CD4-positive, CD25-positive, alpha-beta regulatory T cell (primary cell): ENCODE data around the gene PTPN2. TPM values are rescaled to one million over a fixed set of nuclear protein-coding genes. Genes with fewer than 3 reads are reported as not detected.

Experiments used
- ATAC-seq, 2 donors: fragments of 150-1000 bp; cut with Tn5 transposase; one replicate each; pipeline ENCODE4 v1.10.0; 2021; ENCODE audit warnings: low read depth in 2 of 2, moderate number of reproducible peaks in 2 of 2, moderate library complexity in 1 of 2
- DNase-seq, 3 donors: peaks; one replicate each; pipeline versions ENCODE4 v3.0.0 to v3.0.0-alpha.2; 2012 to 2022; ENCODE audit warnings: mixed read lengths in 1 of 3
- H3K27ac ChIP-seq: one replicate; pipeline ENCODE4 v1.7.0; 2013; ENCODE audit warnings: mild to moderate bottlenecking, low read length; ENCODE audit not compliant: insufficient read depth, poor library complexity, severe bottlenecking
- H3K27me3 ChIP-seq: one replicate; pipeline ENCODE4 v1.7.0; 2013; ENCODE audit warnings: low read length; ENCODE audit not compliant: control insufficient read depth, insufficient read depth
- H3K36me3 ChIP-seq: one replicate; pipeline ENCODE4 v1.7.0; 2013; ENCODE audit warnings: mild to moderate bottlenecking, low read length, moderate library complexity; ENCODE audit not compliant: control insufficient read depth, insufficient read depth
- H3K4me1 ChIP-seq: 2 replicates; pipeline ENCODE4 v1.7.0; 2013; ENCODE audit warnings: mild to moderate bottlenecking, low read length; ENCODE audit not compliant: insufficient read depth, control insufficient read depth, poor library complexity, severe bottlenecking
- H3K4me3 ChIP-seq: one replicate; pipeline ENCODE4 v1.7.0; 2013; ENCODE audit warnings: low read depth, mild to moderate bottlenecking, low read length, moderate library complexity
- H3K9me3 ChIP-seq, 2 experiments: 1 replicate in 1 of 2; 2 replicates in 1 of 2; pipeline ENCODE4 v1.7.0; 2013; ENCODE audit warnings: low read length in 2 of 2, mild to moderate bottlenecking in 1 of 2, moderate library complexity in 1 of 2; ENCODE audit not compliant: control insufficient read depth in 2 of 2
- H3K27ac Mint-ChIP-seq, 3 donors: one replicate each; pipeline ENCODE4 v1.8.0; 2020 to 2022; ENCODE audit warnings: mild to moderate bottlenecking in 3 of 3, mixed read lengths in 3 of 3, moderate library complexity in 2 of 3
- H3K27me3 Mint-ChIP-seq: one replicate; pipeline ENCODE4 v1.8.0; 2022; ENCODE audit warnings: mild to moderate bottlenecking, mixed read lengths
- H3K36me3 Mint-ChIP-seq: one replicate; pipeline ENCODE4 v1.8.0; 2020; ENCODE audit warnings: mixed read lengths
- H3K4me1 Mint-ChIP-seq, 4 donors: one replicate each; pipeline ENCODE4 v1.8.0; 2020 to 2022; ENCODE audit warnings: mixed read lengths in 4 of 4, mild to moderate bottlenecking in 1 of 4
- H3K4me3 Mint-ChIP-seq, 4 donors: one replicate each; pipeline ENCODE4 v1.8.0; 2020 to 2022; ENCODE audit warnings: mild to moderate bottlenecking in 4 of 4, mixed read lengths in 4 of 4, moderate library complexity in 3 of 4
- H3K9me3 Mint-ChIP-seq, 7 donors: one replicate each; pipeline ENCODE4 v1.8.0; 2020 to 2022; ENCODE audit warnings: mixed read lengths in 7 of 7, mild to moderate bottlenecking in 3 of 7, moderate library complexity in 2 of 7
- polyA plus RNA-seq, 4 donors: library from polyadenylated mRNA; unstranded; fragments of 300-500 nt; fragmentation: Illumina TruSeq; gene quantifications; one replicate each; pipeline ENCODE4 v1.2.3, GENCODE V29; 2021
- total RNA-seq: library from RNA; stranded (reverse); gene quantifications from one replicate; pipeline ENCODE4 v1.2.3, GENCODE V29; 2022

The PTPN2 gene
- total and polyA plus RNA-seq, 5 donors from 2014 or later: 62.3 to 110 (median 94.1) TPM

GRCh38 chr18:12748671-12749070, 135.4 kb downstream of the PTPN2 start:
- no peaks in the 10 kb centered on the region for H3K9me3 ChIP-seq
- DNase-seq: no peak
- no peaks in the 10 kb centered on the region for H3K27me3 ChIP-seq
- no peak for ATAC-seq
- no peak overlapping the region for H3K27ac ChIP-seq
- Mint-ChIP-seq H3K27ac (peak overlapping the region in 1 of 3 donors; percentile 43), H3K4me1 (peaks cover 6 to 32% (median 10%) of the 10 kb centered on the region in 4 donors), H3K4me3 (no peak overlapping the region), H3K9me3 (no peaks in the 10 kb centered on the region), H3K36me3 (no peaks in the 10 kb centered on the region), H3K27me3 (peaks cover 4% of the 10 kb centered on the region)
- H3K36me3 ChIP-seq: no peaks in the 10 kb centered on the region
- H3K4me3 ChIP-seq: no peak overlapping the region
- H3K4me1 ChIP-seq: peaks cover 6% of the 10 kb centered on the region

- H3K4me1 ChIP-seq: peaks cover 6% of the 10 kb centered on the region
- H3K27ac ChIP-seq: no peak overlapping the region
- Mint-ChIP-seq H3K4me1 (peaks cover 6 to 29% (median 10%) of the 10 kb centered on the region in 4 donors), H3K36me3 (no peaks in the 10 kb centered on the region), H3K4me3 (no peak overlapping the region), H3K9me3 (no peaks in the 10 kb centered on the region), H3K27me3 (peaks cover 4% of the 10 kb centered on the region), H3K27ac (no peak overlapping the region)
- H3K36me3 ChIP-seq: no peaks in the 10 kb centered on the region
- ATAC-seq (no peak), DNase-seq (no peak)
- no peaks in the 10 kb centered on the region for H3K9me3 ChIP-seq
- H3K27me3 ChIP-seq: no peaks in the 10 kb centered on the region
- no peak overlapping the region for H3K4me3 ChIP-seq
These were observed 136.3 kb downstream of the PTPN2 start for GRCh38 chr18:12747530-12748315.

- peaks cover 2 to 19% (median 7%) of the 10 kb centered on the region in 4 donors for H3K4me1 Mint-ChIP-seq
- no peaks in the 10 kb centered on the region for H3K9me3 Mint-ChIP-seq
- H3K4me1 ChIP-seq: peaks cover 3% of the 10 kb centered on the region
- peaks cover 4% of the 10 kb centered on the region for H3K27me3 Mint-ChIP-seq
- H3K4me3 ChIP-seq: no peak overlapping the region
- no peaks in the 10 kb centered on the region for H3K9me3 ChIP-seq
- no peaks in the 10 kb centered on the region for H3K27me3 ChIP-seq
- no peaks in the 10 kb centered on the region for H3K36me3 ChIP-seq
- H3K4me3 Mint-ChIP-seq: no peak overlapping the region
- DNase-seq (no peak), ATAC-seq (no peak)
- H3K27ac ChIP-seq: no peak overlapping the region
- H3K27ac Mint-ChIP-seq: no peak overlapping the region
- no peaks in the 10 kb centered on the region for H3K36me3 Mint-ChIP-seq
These were observed 138.8 kb downstream of the PTPN2 start for GRCh38 chr18:12745095-12745795.

- no peaks in the 10 kb centered on the region for H3K36me3 ChIP-seq
- H3K9me3 ChIP-seq: no peaks in the 10 kb centered on the region
- ATAC-seq (peak in 1 of 2 donors; percentile 56), DNase-seq (peak in 2 of 3 donors; percentile 45 to 73)
- H3K27ac ChIP-seq: no peak overlapping the region
- Mint-ChIP-seq H3K4me1 (peaks cover 0 to 8% (median 4%) of the 10 kb centered on the region in 4 donors), H3K27ac (no peak overlapping the region), H3K36me3 (no peaks in the 10 kb centered on the region), H3K4me3 (no peak overlapping the region), H3K9me3 (no peaks in the 10 kb centered on the region), H3K27me3 (peaks cover 4% of the 10 kb centered on the region)
- H3K4me1 ChIP-seq: no peaks in the 10 kb centered on the region
- H3K27me3 ChIP-seq: no peaks in the 10 kb centered on the region
- no peak overlapping the region for H3K4me3 ChIP-seq
These were observed 139.9 kb downstream of the PTPN2 start for GRCh38 chr18:12744103-12744502.

- H3K9me3 ChIP-seq: no peaks in the 10 kb centered on the region
- H3K4me1 ChIP-seq: no peaks in the 10 kb centered on the region
- H3K27ac ChIP-seq: no peak overlapping the region
- no peaks in the 10 kb centered on the region for H3K9me3 Mint-ChIP-seq
- H3K36me3 Mint-ChIP-seq: no peaks in the 10 kb centered on the region
- H3K4me3 ChIP-seq: no peak overlapping the region
- H3K27me3 Mint-ChIP-seq: peaks cover 4% of the 10 kb centered on the region
- ATAC-seq (no peak), DNase-seq (no peak)
- H3K27ac Mint-ChIP-seq: no peak overlapping the region
- H3K4me1 Mint-ChIP-seq: peaks cover 0 to 6% (median under 1%) of the 10 kb centered on the region in 4 donors
- H3K27me3 ChIP-seq: no peaks in the 10 kb centered on the region
- no peaks in the 10 kb centered on the region for H3K36me3 ChIP-seq
- no peak overlapping the region for H3K4me3 Mint-ChIP-seq
These were observed 141.6 kb downstream of the PTPN2 start for GRCh38 chr18:12742453-12742852.

Other genes starting within 250 kb of the PTPN2 start
- 2.7 TPM for gene SPIRE1, start 226.1 kb downstream of the PTPN2 start, total RNA-seq
- gene SPIRE1, start 226.1 kb downstream of the PTPN2 start, polyA plus RNA-seq: under 1 TPM in 3 of 4 donors, not detected in 1; 0.13 to 0.61 (median 0.49) TPM
- 8.8 TPM for gene CEP76, start 181.5 kb downstream of the PTPN2 start, total RNA-seq
- 10 to 100 TPM in 2 of 4 donors, 1 to 10 TPM in 2; 7.3 to 14.2 (median 9.3) TPM for gene CEP76, start 181.5 kb downstream of the PTPN2 start, polyA plus RNA-seq
- gene PSMG2, start 181.2 kb downstream of the PTPN2 start, total RNA-seq: 60.3 TPM
- gene PSMG2, start 181.2 kb downstream of the PTPN2 start, polyA plus RNA-seq: 100 to 1,000 TPM; 145 to 199 (median 154) TPM
- 22.0 TPM for gene SEH1L, start 63.8 kb upstream of the PTPN2 start, total RNA-seq
- 10 to 100 TPM; 24.2 to 33.1 (median 26.5) TPM for gene SEH1L, start 63.8 kb upstream of the PTPN2 start, polyA plus RNA-seq
- gene CEP192, start 107.1 kb upstream of the PTPN2 start, total RNA-seq: 38.6 TPM
- gene CEP192, start 107.1 kb upstream of the PTPN2 start, polyA plus RNA-seq: 1 to 10 TPM; 5.3 to 7.9 (median 6.8) TPM